PFSK-1 (cell line): ENCODE data around the gene GCHFR.

ENCODE experiments used
- FOXP2 ChIP-seq: optimal IDR thresholded peaks from 2 replicates; pipeline ENCODE3; 2011; ENCODE audit warnings: borderline replicate concordance, control low read depth, inconsistent platforms; ENCODE audit not compliant: insufficient read depth; ENCODE audit errors: extremely low read length, extremely low read depth
- POLR2AphosphoS5 ChIP-seq: IDR thresholded peaks from 2 replicates; pipeline ENCODE4 v1.6.1; 2012; ENCODE audit warnings: low read depth, mild to moderate bottlenecking, control low read depth, low read length, moderate library complexity
- REST ChIP-seq, 2 experiments: IDR thresholded peaks; 2 replicates each; pipeline versions ENCODE4 v1.6.1 to v1.8.0; 2011 to 2012; ENCODE audit warnings: low read depth in 2 of 2, low read length in 2 of 2, control low read depth in 1 of 2, inconsistent platforms in 1 of 2, mild to moderate bottlenecking in 1 of 2, moderate library complexity in 1 of 2; ENCODE audit not compliant: insufficient read depth in 1 of 2
- SIN3A ChIP-seq: IDR thresholded peaks from 2 replicates; pipeline ENCODE4 v1.6.1; 2012; ENCODE audit warnings: mild to moderate bottlenecking, low read length, moderate library complexity, borderline replicate concordance; ENCODE audit not compliant: insufficient read depth
- TAF1 ChIP-seq: IDR thresholded peaks from 2 replicates; pipeline ENCODE4 v1.6.1; 2012; ENCODE audit warnings: low read length, control low read depth, borderline replicate concordance; ENCODE audit not compliant: insufficient read depth

- TF ChIP-seq POLR2AphosphoS5 (no peak), REST (IDR thresholded peaks at IDR 0.05; ENCODE audit: insufficient read depth in 1 of 2, low read depth in 2 of 2, low read length in 2 of 2) (no peak), TAF1 (no peak), SIN3A (no peak), FOXP2 (no peak)
Measured at GRCh38 chr15:40773902-40774301, 10.0 kb downstream of the GCHFR start.
